ENCODE data around the gene SLC13A1.

- TF ChIP-seq, protein P1, sequence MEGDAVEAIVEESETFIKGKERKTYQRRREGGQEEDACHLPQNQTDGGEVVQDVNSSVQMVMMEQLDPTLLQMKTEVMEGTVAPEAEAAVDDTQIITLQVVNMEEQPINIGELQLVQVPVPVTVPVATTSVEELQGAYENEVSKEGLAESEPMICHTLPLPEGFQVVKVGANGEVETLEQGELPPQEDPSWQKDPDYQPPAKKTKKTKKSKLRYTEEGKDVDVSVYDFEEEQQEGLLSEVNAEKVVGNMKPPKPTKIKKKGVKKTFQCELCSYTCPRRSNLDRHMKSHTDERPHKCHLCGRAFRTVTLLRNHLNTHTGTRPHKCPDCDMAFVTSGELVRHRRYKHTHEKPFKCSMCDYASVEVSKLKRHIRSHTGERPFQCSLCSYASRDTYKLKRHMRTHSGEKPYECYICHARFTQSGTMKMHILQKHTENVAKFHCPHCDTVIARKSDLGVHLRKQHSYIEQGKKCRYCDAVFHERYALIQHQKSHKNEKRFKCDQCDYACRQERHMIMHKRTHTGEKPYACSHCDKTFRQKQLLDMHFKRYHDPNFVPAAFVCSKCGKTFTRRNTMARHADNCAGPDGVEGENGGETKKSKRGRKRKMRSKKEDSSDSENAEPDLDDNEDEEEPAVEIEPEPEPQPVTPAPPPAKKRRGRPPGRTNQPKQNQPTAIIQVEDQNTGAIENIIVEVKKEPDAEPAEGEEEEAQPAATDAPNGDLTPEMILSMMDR (IDR thresholded peaks at IDR 0.05) = no peak
- TF ChIP-seq POLR2A (IDR thresholded peaks at IDR 0.05) = no peak
Measured at GRCh38 chr7:123191132-123191531, 8.6 kb downstream of the SLC13A1 start.

Measured in Peyer's patch (tissue), 4 donors.